Muscle of leg (tissue), 11 donors: Measurements from ENCODE around the gene ARHGEF18. TPM values are rescaled to one million over a fixed set of nuclear protein-coding genes. Genes with fewer than 3 reads are reported as not detected.

Experiments used
- DNase-seq: peaks from one replicate; pipeline ENCODE4 v3.0.0; 2013
- H3K27ac ChIP-seq: one replicate; pipeline ENCODE4 v1.5.1; 2013; ENCODE audit warnings: mild to moderate bottlenecking, low read length, control low read depth
- H3K27me3 ChIP-seq: one replicate; pipeline ENCODE4 v1.6.1; 2013; ENCODE audit warnings: low read length; ENCODE audit not compliant: control insufficient read depth, insufficient read depth
- H3K36me3 ChIP-seq: one replicate; pipeline ENCODE4 v1.6.1; 2013; ENCODE audit warnings: low read length; ENCODE audit not compliant: control insufficient read depth, insufficient read depth
- H3K4me1 ChIP-seq: one replicate; pipeline ENCODE4 v1.6.1; 2013; ENCODE audit warnings: low read length; ENCODE audit not compliant: control insufficient read depth, insufficient read depth
- H3K4me3 ChIP-seq: one replicate; pipeline ENCODE4 v1.5.1; 2013; ENCODE audit warnings: low read length, control low read depth
- H3K9me3 ChIP-seq: replicated peaks from 2 replicates; pipeline ENCODE4 v1.6.1; 2013; ENCODE audit warnings: low read depth, low read length; ENCODE audit not compliant: control insufficient read depth
- WGBS: methylation state at CpG from one replicate; pipeline ENCODE4 v1.1.5; 2013; ENCODE audit warnings: missing lambda C conversion rate; ENCODE audit not compliant: insufficient coverage; 5-methylcytosine and 5-hydroxymethylcytosine counted together
- polyA plus RNA-seq, 8 donors: library from polyadenylated mRNA; unstranded; fragments of 120-200 nt; gene quantifications; one replicate each; pipeline versions ENCODE4 v1.2.1 to v1.2.3, GENCODE V29; 2013; ENCODE audit warnings: inconsistent platforms in 1 of 8, low replicate concordance in 1 of 8; ENCODE audit not compliant: insufficient read length in 8 of 8, insufficient read depth in 1 of 8
- total RNA-seq: library from RNA; stranded (reverse); fragments of 120-200 nt; gene quantifications from one replicate; pipeline ENCODE4 v1.2.4, GENCODE V29; 2013

The ARHGEF18 gene
- total and polyA plus RNA-seq, 9 donors: 11.5 to 18.0 (median 15.7) TPM

GRCh38 chr19:7395360-7396066, 46.8 kb downstream of the ARHGEF18 start:
- H3K36me3 ChIP-seq: no peaks in the 10 kb centered on the region
- 0% methylated on average over 10 of the region's 28 CpGs for WGBS
- peak overlapping the region; percentile 29 for H3K27ac ChIP-seq
- H3K9me3 ChIP-seq: no peaks in the 10 kb centered on the region
- peaks cover 17% of the 10 kb centered on the region for H3K4me1 ChIP-seq
- no peak for DNase-seq
- peak overlapping the region; percentile 98 for H3K4me3 ChIP-seq
- no peaks in the 10 kb centered on the region for H3K27me3 ChIP-seq

GRCh38 chr19:7397687-7398086, 49.0 kb downstream of the ARHGEF18 start:
- H3K4me3 ChIP-seq: no peak overlapping the region
- DNase-seq: no peak
- H3K27me3 ChIP-seq: no peaks in the 10 kb centered on the region
- WGBS: 93% methylated on average over 3 of the region's 9 CpGs
- peaks cover 17% of the 10 kb centered on the region for H3K4me1 ChIP-seq
- peaks cover 3% of the 10 kb centered on the region for H3K36me3 ChIP-seq
- H3K27ac ChIP-seq: no peak overlapping the region
- H3K9me3 ChIP-seq: no peaks in the 10 kb centered on the region

Other genes starting within 250 kb of the ARHGEF18 start
- 17.9 TPM for gene INSR, start 54.5 kb upstream of the ARHGEF18 start, total RNA-seq
- gene INSR, start 54.5 kb upstream of the ARHGEF18 start, polyA plus RNA-seq: 10 to 100 TPM in 7 of 8 donors, 1 to 10 TPM in 1; 7.9 to 16.9 (median 13.3) TPM
- 2.5 TPM for gene PEX11G, start 140.1 kb downstream of the ARHGEF18 start, total RNA-seq
- 1 to 10 TPM; 2.0 to 3.9 (median 2.6) TPM for gene PEX11G, start 140.1 kb downstream of the ARHGEF18 start, polyA plus RNA-seq
- 25.2 TPM for gene ZNF358, start 167.2 kb downstream of the ARHGEF18 start, total RNA-seq
- 10 to 100 TPM; 41.2 to 69.7 (median 49.1) TPM for gene ZNF358, start 167.2 kb downstream of the ARHGEF18 start, polyA plus RNA-seq
- gene MCOLN1, start 173.7 kb downstream of the ARHGEF18 start, total RNA-seq: 3.9 TPM
- gene MCOLN1, start 173.7 kb downstream of the ARHGEF18 start, polyA plus RNA-seq: 10 to 100 TPM; 11.2 to 16.7 (median 14.3) TPM
- gene PNPLA6, start 186.8 kb downstream of the ARHGEF18 start, total RNA-seq: 23.4 TPM
- 10 to 100 TPM; 21.9 to 34.9 (median 28.4) TPM for gene PNPLA6, start 186.8 kb downstream of the ARHGEF18 start, polyA plus RNA-seq
- 0.04 TPM for gene CAMSAP3, start 246.9 kb downstream of the ARHGEF18 start, total RNA-seq
- 1 to 10 TPM in 2 of 8 donors, under 1 TPM in 6; 0.07 to 4.0 (median 0.56) TPM for gene CAMSAP3, start 246.9 kb downstream of the ARHGEF18 start, polyA plus RNA-seq